Skin of body (tissue), 2 donors: ENCODE measurements around the gene ZBED2. TPM values are rescaled to one million over a fixed set of nuclear protein-coding genes. Genes with fewer than 3 reads are reported as not detected.
"Not testable (repeated sequence)": the region's sequence is repeated elsewhere in the genome, so short reads cannot be mapped to it uniquely, and the experiment has no call there.

Source experiments
- DNase-seq: peaks from one replicate; lab custom pipeline; 2025; lab: John Stamatoyannopoulos, UW
- total RNA-seq: library from RNA; depleted of rRNA; stranded (reverse); fragments of >200 nt; gene quantifications from one replicate; pipeline ENCODE4 v1.2.3, GENCODE V29; 2014

Gene ZBED2
- 1.4 TPM for total RNA-seq

GRCh38 chr3:111595232-111595631 lies at the start of gene ZBED2:
TSS of gene ZBED2 (minus strand) at chr3:111595346. CDS start at chr3:111594201, 1,145 bp downstream.
- DNase-seq: no peak

GRCh38 chr3:111639316-111639715 lies 44.2 kb upstream of the ZBED2 start:
- no peak for DNase-seq

DNA sequence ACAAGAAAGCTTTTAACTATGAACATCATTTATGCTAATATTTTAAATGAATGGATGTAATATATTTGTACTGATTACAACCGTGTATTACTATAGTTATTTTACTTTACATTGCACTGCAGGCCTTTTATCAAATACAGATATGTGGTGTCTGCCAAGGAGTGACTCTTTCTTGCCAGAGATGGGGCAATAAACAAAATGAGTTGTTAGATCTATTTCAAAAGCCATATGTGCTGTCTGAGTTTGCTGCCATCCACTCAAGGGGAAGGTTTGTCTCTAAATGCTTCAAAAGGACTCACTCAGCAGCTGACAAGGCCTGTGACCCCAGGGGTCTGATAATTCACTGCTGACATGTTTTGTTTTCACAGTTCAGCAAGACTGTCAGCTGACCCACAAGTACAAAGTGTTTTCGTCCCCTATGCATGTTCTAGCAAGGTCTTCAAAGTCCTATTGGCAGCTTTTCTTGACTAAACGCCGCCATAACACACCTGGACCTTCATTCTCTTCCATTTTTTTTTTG lies 41.3 kb upstream of the ZBED2 start:
- DNase-seq: no peak

DNA sequence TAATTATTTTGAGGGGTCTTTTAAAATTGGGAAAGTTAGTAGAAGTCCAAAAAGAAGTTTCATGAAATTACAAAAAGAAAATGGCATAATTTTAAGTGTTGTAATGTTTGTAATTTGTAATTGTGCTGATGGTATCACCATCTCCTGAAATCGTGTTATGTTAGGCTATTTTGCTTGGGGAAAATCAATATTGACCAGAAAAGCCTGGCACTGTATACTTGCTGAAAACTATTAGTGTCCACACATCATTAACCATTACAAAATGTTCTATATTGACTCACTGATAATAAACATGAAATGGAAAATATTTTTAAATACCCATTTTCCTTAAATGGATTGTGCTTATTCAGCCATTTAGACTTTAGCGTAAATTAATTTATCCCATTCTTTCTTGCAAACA lies 40.3 kb upstream of the ZBED2 start:
- DNase-seq: no peak

DNA sequence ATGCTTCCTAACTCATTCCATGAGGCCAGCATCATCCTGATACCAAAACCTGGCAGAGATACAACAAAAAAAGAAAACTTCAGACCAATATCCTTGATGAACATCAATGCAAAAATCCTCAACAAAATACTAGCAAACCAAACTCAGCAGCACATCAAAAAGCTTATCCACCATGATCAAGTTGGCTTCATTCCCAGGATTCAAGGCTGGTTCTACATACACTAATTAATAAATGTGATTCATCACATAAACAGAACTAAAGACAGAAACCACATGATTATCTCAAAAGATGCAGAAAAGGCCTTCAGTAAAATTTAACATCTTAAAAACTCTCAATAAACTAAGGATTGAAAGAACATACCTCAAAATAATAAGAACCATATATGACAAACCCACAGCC lies 35.5 kb upstream of the ZBED2 start:
- not testable (repeated sequence) for DNase-seq

GRCh38 chr3:111629018-111629417 lies 33.9 kb upstream of the ZBED2 start:
- not testable (repeated sequence) for DNase-seq

GRCh38 chr3:111627092-111627491 lies 31.9 kb upstream of the ZBED2 start:
- no peak for DNase-seq

GRCh38 chr3:111621535-111621934 lies 26.4 kb upstream of the ZBED2 start:
- DNase-seq: no peak

DNA sequence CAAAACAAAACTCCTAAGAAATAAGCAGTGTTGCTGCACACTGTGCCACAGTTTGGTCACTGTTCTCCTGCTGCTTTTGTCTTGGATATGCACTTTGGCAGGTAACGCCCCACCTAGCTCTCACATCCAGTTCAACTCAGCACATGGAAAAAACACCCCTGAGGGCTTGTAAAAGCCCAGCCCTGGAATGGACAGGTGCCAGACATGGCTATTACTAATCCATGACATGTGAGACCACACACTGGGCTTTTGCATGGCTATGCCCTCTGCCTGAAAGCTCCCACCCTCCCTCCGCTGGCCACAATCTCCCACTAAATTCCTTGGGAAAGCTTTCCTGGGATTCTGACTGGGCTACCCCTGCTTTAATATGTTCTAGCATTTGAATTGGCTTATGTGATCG lies 24.7 kb upstream of the ZBED2 start:
- DNase-seq: no peak

DNA sequence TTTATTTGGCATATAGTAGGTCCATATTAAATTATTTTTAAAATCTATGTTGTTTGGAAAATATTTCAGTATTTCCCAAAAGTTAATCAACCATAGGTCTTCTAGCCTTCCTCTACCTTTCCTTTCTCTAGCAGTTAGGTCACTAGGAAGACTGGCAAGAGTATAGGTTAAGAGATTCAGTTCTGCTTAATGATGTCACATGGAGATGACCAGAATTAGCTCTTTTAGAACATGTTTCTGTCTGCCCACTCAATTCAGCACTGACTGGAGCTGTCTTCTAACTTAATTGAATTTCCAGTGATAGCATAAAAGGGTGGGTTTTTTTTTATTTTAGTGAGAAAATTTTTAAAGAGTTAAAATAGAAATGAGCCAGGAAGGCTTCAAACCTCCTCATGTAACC lies 23.8 kb upstream of the ZBED2 start:
- DNase-seq: no peak

- no peak for DNase-seq
These were observed 22.9 kb upstream of the ZBED2 start for GRCh38 chr3:111617912-111618601.

GRCh38 chr3:111617406-111617805 lies 22.3 kb upstream of the ZBED2 start:
- DNase-seq: no peak

DNA sequence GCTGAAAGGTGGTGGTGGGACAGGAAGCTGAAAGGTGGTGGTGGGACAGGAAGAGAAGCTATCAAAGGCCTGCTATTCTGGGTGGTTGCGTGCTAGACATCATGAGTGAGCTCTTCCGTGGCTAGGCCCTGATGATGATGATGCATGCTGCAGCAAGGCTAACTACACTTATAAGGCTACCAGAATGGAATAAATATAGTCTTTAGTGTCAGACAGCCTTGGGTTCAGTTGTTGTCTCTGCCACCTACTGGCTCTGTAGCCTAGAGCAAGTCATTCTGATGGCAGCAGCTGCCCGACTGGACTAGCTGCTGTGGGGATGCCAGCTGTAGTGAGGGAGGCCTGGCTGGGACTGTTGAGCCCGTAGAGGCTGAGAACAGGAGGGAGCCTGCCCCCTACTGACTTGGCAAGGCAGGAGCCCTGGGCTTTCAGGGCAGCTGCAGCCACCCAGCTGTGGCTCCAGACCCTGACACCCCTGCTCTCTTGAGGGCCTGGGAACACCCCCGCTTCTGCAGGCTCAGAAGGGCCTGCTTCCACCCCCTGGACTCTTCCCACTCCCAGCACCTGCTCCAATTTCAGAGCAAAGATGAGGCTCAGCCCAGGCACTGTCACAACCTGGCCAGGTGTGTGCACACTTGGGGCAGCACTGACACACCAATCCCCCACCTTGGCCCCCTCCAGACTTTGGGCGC lies 21.4 kb upstream of the ZBED2 start:
- DNase-seq: no peak

DNA sequence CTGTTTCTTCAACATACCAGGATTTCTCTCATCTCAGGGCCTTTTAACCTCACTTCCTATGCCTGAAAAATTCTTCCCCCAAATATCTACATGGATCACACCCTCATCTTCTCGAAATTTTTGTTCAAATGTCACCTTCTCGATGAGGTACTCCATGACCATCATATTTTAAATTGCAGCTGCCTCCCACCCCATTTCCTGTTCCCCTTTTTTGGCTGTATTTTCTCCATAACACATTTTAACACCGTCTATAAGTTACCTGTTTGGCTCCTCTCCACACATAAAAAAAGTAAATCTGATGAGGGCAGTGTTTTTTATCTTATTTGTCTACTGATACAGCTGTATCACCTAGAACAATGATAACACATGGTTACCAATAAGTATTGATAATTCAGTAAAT lies 20.7 kb upstream of the ZBED2 start:
- no peak for DNase-seq

DNA sequence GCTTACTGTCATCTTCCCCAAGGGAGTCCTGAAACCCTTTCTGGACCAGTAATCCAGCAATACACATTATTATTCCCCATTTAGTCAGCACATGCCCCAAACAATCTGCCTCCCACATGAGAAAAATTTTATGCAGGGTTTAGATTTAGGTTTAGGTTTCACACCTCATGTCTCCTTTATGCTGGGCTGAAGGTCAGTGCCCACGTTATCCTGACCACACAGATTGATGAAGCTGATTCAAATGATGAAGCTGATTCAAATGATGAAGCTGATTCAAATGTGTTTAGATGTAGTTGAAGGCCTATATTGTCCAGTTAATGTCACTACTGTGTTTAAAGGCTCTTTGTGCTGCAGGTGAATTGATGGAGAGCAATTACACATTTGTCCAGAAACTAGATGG lies 18.1 kb upstream of the ZBED2 start:
- no peak for DNase-seq

- DNase-seq: no peak
These were observed 15.5 kb upstream of the ZBED2 start for GRCh38 chr3:111610612-111611054.

- no peak for DNase-seq
These were observed 15.0 kb upstream of the ZBED2 start for GRCh38 chr3:111610189-111610588.

DNA sequence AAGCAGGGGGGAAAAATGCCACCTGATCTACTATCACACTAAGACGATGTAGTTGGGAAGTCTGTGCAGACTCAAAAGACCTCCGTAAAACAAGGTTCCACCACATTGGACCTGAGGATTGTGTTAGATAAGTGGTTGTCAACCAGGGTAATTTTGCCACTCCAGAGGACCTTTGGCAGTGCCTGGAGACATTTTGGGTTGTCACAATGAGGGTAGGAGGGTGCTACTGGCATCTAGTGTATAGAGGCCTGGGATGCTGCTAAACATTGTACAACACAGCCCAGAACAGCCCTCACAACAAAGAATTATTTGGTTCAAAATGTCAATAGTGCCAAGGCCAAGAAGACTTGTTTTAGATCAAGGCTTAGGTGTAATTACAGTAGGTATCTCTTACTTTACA lies 14.6 kb upstream of the ZBED2 start:
- no peak for DNase-seq

GRCh38 chr3:111608383-111608782 lies 13.2 kb upstream of the ZBED2 start:
- DNase-seq: no peak

- DNase-seq: no peak
These were observed 12.2 kb upstream of the ZBED2 start for GRCh38 chr3:111607240-111607920.

DNA sequence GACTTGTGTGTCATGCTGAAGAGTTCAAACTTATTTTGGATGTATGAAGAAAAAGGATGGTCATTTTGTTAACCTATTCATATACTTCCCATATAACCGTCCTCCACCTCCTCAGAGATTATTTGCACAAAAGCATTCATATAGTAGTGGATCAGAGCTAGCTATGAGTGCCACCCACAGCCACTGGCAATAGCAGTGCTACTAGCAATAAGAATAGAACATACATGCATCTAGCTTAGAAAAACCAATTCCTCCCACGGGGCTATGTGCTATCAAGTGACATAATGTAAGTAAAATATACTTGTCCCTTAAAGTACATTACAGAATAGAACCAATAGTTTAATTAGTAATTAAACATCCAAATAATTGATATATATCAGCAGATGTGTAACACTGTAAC lies 10.3 kb upstream of the ZBED2 start:
- DNase-seq: no peak

DNA sequence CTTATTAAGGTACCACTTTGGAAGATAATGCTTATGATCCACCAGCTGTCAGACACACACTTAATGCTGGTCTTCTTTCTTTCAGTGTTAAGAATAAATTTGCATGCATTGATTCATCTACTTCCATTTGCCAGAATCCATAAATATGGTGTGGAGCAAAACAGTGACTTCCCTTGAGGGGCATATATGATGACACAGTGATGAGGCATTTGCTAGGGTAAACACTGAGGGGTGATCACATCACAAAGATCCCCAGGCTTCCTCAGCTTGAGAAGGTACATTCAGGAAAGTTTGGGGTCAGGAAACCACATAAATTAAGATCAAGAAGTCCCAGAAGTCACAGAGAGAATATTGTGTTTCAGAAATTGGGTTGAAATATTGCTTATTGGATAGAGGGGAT lies 9.9 kb upstream of the ZBED2 start:
- no peak for DNase-seq
